Kidney epithelial cell (primary cell): ENCODE data around the gene LIM2. TPM values are rescaled to one million over a fixed set of nuclear protein-coding genes. Genes with fewer than 3 reads are reported as not detected.

Experiments used
- DNase-seq: peaks from one replicate; pipeline ENCODE4 v3.0.0-alpha.2; 2010; ENCODE audit warnings: low read depth
- H3K27me3 ChIP-seq: 2 replicates; pipeline ENCODE4 v1.6.0; 2011; ENCODE audit warnings: low read length; ENCODE audit not compliant: control insufficient read depth, insufficient read depth
- H3K36me3 ChIP-seq: 2 replicates; pipeline ENCODE4 v1.5.1; 2011; ENCODE audit warnings: low read length; ENCODE audit not compliant: control insufficient read depth, insufficient read depth
- H3K4me3 ChIP-seq: 2 replicates; pipeline ENCODE4 v1.5.1; 2011; ENCODE audit warnings: low read depth, mild to moderate bottlenecking, control low read depth, low read length
- CTCF ChIP-seq: IDR thresholded peaks from 2 replicates; pipeline ENCODE4 v1.5.1; 2011; ENCODE audit warnings: mild to moderate bottlenecking, moderate library complexity, low read length, control low read depth, inconsistent platforms; ENCODE audit not compliant: insufficient read depth, poor library complexity, severe bottlenecking
- total RNA-seq: library from RNA; depleted of rRNA; stranded (reverse); fragments of >200 nt; gene quantifications from 2 replicates; pipeline ENCODE4 v1.2.3, GENCODE V29; 2015

Gene LIM2
- total RNA-seq, 1 donor from 2014 or later = not detected

GRCh38 chr19:51347209-51347928, 40.4 kb downstream of the LIM2 start:
- TF ChIP-seq CTCF = no peak
- DNase-seq = no peak
- H3K27me3 ChIP-seq = no peaks in the 10 kb centered on the region

GRCh38 chr19:51346742-51347141, 41.0 kb downstream of the LIM2 start:
- no peak overlapping the region for H3K4me3 ChIP-seq
- TF ChIP-seq CTCF = no peak
- no peaks in the 10 kb centered on the region for H3K27me3 ChIP-seq
- H3K36me3 ChIP-seq = peaks cover under 1% of the 10 kb centered on the region
- no peak for DNase-seq

More at GRCh38 chr19:51347209-51347928, 40.4 kb downstream of the LIM2 start:
- H3K36me3 ChIP-seq = peaks cover 2% of the 10 kb centered on the region
- H3K4me3 ChIP-seq = no peak overlapping the region

- TF ChIP-seq CTCF = no peak
- H3K36me3 ChIP-seq = no peaks in the 10 kb centered on the region
Measured at GRCh38 chr19:51345076-51345620, 42.6 kb downstream of the LIM2 start.

GRCh38 chr19:51342631-51343569, 44.9 kb downstream of the LIM2 start:
- Histone ChIP-seq H3K4me3 (no peak overlapping the region), H3K27me3 (peaks cover 14% of the 10 kb centered on the region), H3K36me3 (no peaks in the 10 kb centered on the region)
- no peak for TF ChIP-seq CTCF
- DNase-seq = no peak

More at GRCh38 chr19:51345076-51345620, 42.6 kb downstream of the LIM2 start:
- no peak for DNase-seq
- Histone ChIP-seq H3K4me3 (no peak overlapping the region), H3K27me3 (peaks cover 12% of the 10 kb centered on the region)

- Histone ChIP-seq H3K36me3 (no peaks in the 10 kb centered on the region), H3K4me3 (no peak within 1 kb of the TSS), H3K27me3 (peaks cover 14% of the 10 kb centered on the region)
- no peak for DNase-seq
- TF ChIP-seq CTCF = no peak
Measured at GRCh38 chr19:51341976-51342580, 45.7 kb downstream of the LIM2 start, which contains the start of gene VSIG10L. Gene VSIG10L (minus strand): TSS chr19:51342139. CDS start chr19:51342124, 15 bp downstream.
